ENCODE results near the gene KAT14.

GRCh38 chr20:18144541-18145099, 7.0 kb downstream of the KAT14 start:
- TF ChIP-seq POLR2AphosphoS5 (IDR thresholded peaks at IDR 0.05) (no peak), CTCF (IDR thresholded peaks at IDR 0.05) (no peak)
